GM10266 (cell line): ENCODE measurements around the gene PCDHGA1.

Source experiments
- DNase-seq: peaks from one replicate; pipeline ENCODE4 v3.0.0; 2012; ENCODE audit errors: extremely low spot score
- CTCF ChIP-seq: IDR thresholded peaks from 2 replicates; pipeline ENCODE4 v1.5.1; 2012; ENCODE audit warnings: mild to moderate bottlenecking, low read depth; ENCODE audit not compliant: control insufficient read depth, insufficient read depth; ENCODE audit errors: missing control alignments

Gene PCDHGA1

GRCh38 chr5:141508440-141508797, 178.1 kb downstream of the PCDHGA1 start:
- TF ChIP-seq CTCF: no peak
- DNase-seq: peak; percentile 33

GRCh38 chr5:141508798-141509611, 178.7 kb downstream of the PCDHGA1 start:
- DNase-seq: peak; percentile 29
- no peak for TF ChIP-seq CTCF

GRCh38 chr5:141510160-141510559, 179.8 kb downstream of the PCDHGA1 start:
- TF ChIP-seq CTCF: no peak
- DNase-seq: no peak

GRCh38 chr5:141510850-141511601, 180.7 kb downstream of the PCDHGA1 start:
- DNase-seq: peak; percentile 46
- TF ChIP-seq CTCF: no peak

GRCh38 chr5:141511771-141512325, 181.5 kb downstream of the PCDHGA1 start:
- no peak for TF ChIP-seq CTCF
- no peak for DNase-seq

- TF ChIP-seq CTCF: peak; percentile 82
- peak; percentile 75 for DNase-seq
Measured at GRCh38 chr5:141512390-141512910, 182.1 kb downstream of the PCDHGA1 start.
